Kidney (tissue), 14 donors: ENCODE results near the gene ORMDL2. TPM values are rescaled to one million over a fixed set of nuclear protein-coding genes. Genes with fewer than 3 reads are reported as not detected.

Experiments
- DNase-seq, 5 donors: peaks; one replicate each; pipeline ENCODE4 v3.0.0-alpha.2; 2013 to 2020
- FAIRE-seq: peaks from 2 replicates; lab custom pipeline; 2012; peaks lifted over from hg19 to GRCh38; lab: Jason Lieb, UNC
- H3K27ac ChIP-seq, 2 donors: one replicate each; pipeline ENCODE4 v1.7.0; 2013; ENCODE audit warnings: low read depth in 2 of 2, low read length in 2 of 2, inconsistent platforms in 1 of 2
- H3K27me3 ChIP-seq: one replicate; pipeline ENCODE4 v1.7.1; 2013; ENCODE audit warnings: low read length, inconsistent platforms; ENCODE audit not compliant: control insufficient read depth, insufficient read depth
- H3K36me3 ChIP-seq, 3 donors: one replicate each; pipeline versions ENCODE4 v1.7.0 to v1.7.1; 2013; ENCODE audit warnings: low read length in 3 of 3, control low read depth in 1 of 3, inconsistent platforms in 1 of 3; ENCODE audit not compliant: insufficient read depth in 3 of 3, control insufficient read depth in 2 of 3
- H3K4me1 ChIP-seq, 3 donors: one replicate each; pipeline versions ENCODE4 v1.7.0 to v1.7.1; 2013; ENCODE audit warnings: low read length in 3 of 3, inconsistent platforms in 1 of 3, low read depth in 1 of 3; ENCODE audit not compliant: control insufficient read depth in 2 of 3, insufficient read depth in 2 of 3
- H3K4me3 ChIP-seq, 3 donors: one replicate each; pipeline versions ENCODE4 v1.7.0 to v1.8.1; 2013; ENCODE audit warnings: low read length in 3 of 3, control low read depth in 1 of 3, inconsistent platforms in 1 of 3
- H3K9ac ChIP-seq, 3 donors: one replicate each; pipeline versions ENCODE4 v1.7.0 to v1.7.1; 2013; ENCODE audit warnings: low read length in 3 of 3, control low read depth in 1 of 3, inconsistent platforms in 1 of 3
- H3K9me3 ChIP-seq, 3 donors: one replicate each; pipeline versions ENCODE4 v1.7.0 to v1.7.1; 2013; ENCODE audit warnings: low read length in 3 of 3, control low read depth in 1 of 3, inconsistent platforms in 1 of 3; ENCODE audit not compliant: control insufficient read depth in 2 of 3, insufficient read depth in 1 of 3
- intact Hi-C: fragments of 100-400 bp; cut with DNase I; formaldehyde crosslinking; loops from one replicate; pipeline ENCODE4 v1.11.1; 2022
- polyA plus RNA-seq: library from polyadenylated mRNA; stranded (reverse); fragments of 350-450 nt; fragmentation: Illumina TruSeq; extraction: RNeasy Lipid Tissue Mini Kit (QIAGEN cat#74804); gene quantifications from one replicate; pipeline ENCODE4 v1.2.3, GENCODE V29; 2014; ENCODE audit warnings: low read depth, low replicate concordance; ENCODE audit not compliant: insufficient read depth
- total RNA-seq: library from RNA; stranded (reverse); fragmentation: NEBNext Ultra II Directional; extraction: Animal tissue kit (Norgen Biotek cat#: 25700); gene quantifications from one replicate; pipeline ENCODE4 v1.2.1, GENCODE V29; 2021
- TF ChIP-seq, protein P1 (sequence below): IDR thresholded peaks from 3 replicates; pipeline ENCODE4 v1.5.1; 2012; ENCODE audit warnings: mild to moderate bottlenecking, moderate library complexity, borderline replicate concordance; ENCODE audit not compliant: insufficient read depth; ENCODE audit errors: extremely low read depth
- donor health status: control.
- donor health status: control.
- donor health status: control.
- donor health status: control.
- donor health status: control.
- donor health status: DM: yes; HTN: yes; CAD: no.
- donor health status: Normal renal cell carcinoma (clear cell type).

ORMDL2 gene
- total and polyA plus RNA-seq, 2 donors from 2014 or later: 51.2 to 75.9 TPM

DNA sequence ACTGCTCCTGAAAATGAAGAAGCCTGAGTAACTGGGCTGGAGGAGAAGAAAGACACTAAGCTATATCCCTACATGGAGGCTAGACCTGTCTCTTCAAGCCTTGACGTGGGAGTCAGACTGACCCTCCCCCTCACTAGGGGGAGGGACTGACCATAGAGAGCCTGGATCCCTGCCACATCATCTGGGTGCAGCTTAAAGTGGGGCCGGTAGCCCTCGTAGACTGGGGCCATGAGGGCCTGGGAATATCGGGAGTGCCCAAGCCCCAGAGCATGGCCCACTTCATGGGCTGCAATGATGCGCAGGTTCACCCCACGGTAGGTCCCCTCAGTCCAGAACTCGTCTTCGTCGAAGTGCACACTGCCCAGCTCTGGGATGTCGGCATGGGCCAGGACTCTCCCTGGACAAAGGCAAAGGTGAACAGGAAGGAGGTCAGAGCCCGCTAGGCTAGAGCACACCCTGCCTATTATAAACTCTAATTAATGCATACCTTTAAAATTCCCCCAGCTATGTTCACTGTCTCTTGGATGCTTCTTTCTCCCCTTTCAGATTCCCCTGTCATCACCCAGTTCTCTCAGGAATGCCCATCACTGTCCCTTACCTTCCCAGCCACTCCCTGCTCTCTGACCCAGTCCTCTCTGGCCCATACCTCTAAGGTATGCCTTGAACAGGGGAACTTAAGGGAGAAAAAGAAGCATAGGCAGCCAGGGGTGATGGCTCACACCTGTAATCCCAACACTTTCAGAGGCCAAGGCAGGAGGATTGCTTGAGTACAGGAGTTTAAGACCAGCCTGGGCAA is 21.7 kb downstream of the ORMDL2 start:
- DNase-seq: no peak
- FAIRE-seq: no peak
- TF ChIP-seq, protein P1, sequence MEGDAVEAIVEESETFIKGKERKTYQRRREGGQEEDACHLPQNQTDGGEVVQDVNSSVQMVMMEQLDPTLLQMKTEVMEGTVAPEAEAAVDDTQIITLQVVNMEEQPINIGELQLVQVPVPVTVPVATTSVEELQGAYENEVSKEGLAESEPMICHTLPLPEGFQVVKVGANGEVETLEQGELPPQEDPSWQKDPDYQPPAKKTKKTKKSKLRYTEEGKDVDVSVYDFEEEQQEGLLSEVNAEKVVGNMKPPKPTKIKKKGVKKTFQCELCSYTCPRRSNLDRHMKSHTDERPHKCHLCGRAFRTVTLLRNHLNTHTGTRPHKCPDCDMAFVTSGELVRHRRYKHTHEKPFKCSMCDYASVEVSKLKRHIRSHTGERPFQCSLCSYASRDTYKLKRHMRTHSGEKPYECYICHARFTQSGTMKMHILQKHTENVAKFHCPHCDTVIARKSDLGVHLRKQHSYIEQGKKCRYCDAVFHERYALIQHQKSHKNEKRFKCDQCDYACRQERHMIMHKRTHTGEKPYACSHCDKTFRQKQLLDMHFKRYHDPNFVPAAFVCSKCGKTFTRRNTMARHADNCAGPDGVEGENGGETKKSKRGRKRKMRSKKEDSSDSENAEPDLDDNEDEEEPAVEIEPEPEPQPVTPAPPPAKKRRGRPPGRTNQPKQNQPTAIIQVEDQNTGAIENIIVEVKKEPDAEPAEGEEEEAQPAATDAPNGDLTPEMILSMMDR: no peak
- intact Hi-C loops: no loop called here
- Histone ChIP-seq H3K36me3 (no peaks in the 10 kb centered on the region), H3K4me1 (no peaks in the 10 kb centered on the region), H3K27me3 (no peaks in the 10 kb centered on the region), H3K9ac (no peak overlapping the region), H3K4me3 (no peak overlapping the region), H3K27ac (no peak overlapping the region), H3K9me3 (no peaks in the 10 kb centered on the region)

- Histone ChIP-seq H3K4me3 (no peak overlapping the region), H3K36me3 (no peaks in the 10 kb centered on the region), H3K9ac (no peak overlapping the region), H3K4me1 (no peaks in the 10 kb centered on the region), H3K27me3 (no peaks in the 10 kb centered on the region), H3K9me3 (no peaks in the 10 kb centered on the region), H3K27ac (no peak overlapping the region)
- intact Hi-C loops: no loop called here
- TF ChIP-seq, protein P1: no peak
- FAIRE-seq (no peak), DNase-seq (no peak)
Measured at GRCh38 chr12:55840581-55841351, 22.9 kb downstream of the ORMDL2 start.

GRCh38 chr12:55842681-55843429 is 25.0 kb downstream of the ORMDL2 start, which contains the start of gene MMP19:
Gene MMP19, minus strand, starts transcription at chr12:55842936. Its CDS starts 106 bp downstream, at chr12:55842830.
- no peaks in the 10 kb centered on the region for H3K9me3 ChIP-seq
- no peaks in the 10 kb centered on the region for H3K36me3 ChIP-seq
- TF ChIP-seq, protein P1: no peak
- no peak within 1 kb of the TSS for H3K27ac ChIP-seq
- FAIRE-seq (no peak), DNase-seq (peak in 1 of 5 donors; percentile 44)
- peak within 1 kb of the TSS in 1 of 3 donors; percentile 26 for H3K9ac ChIP-seq
- no peaks in the 10 kb centered on the region for H3K27me3 ChIP-seq
- intact Hi-C loops: no loop called here
- peak within 1 kb of the TSS in 2 of 3 donors; percentile 26 to 52 for H3K4me3 ChIP-seq
- peaks cover 0 to 3% (median 0%) of the 10 kb centered on the region in 3 donors for H3K4me1 ChIP-seq
